ENCODE results near the gene CARD11.

Gene CARD11

DNA sequence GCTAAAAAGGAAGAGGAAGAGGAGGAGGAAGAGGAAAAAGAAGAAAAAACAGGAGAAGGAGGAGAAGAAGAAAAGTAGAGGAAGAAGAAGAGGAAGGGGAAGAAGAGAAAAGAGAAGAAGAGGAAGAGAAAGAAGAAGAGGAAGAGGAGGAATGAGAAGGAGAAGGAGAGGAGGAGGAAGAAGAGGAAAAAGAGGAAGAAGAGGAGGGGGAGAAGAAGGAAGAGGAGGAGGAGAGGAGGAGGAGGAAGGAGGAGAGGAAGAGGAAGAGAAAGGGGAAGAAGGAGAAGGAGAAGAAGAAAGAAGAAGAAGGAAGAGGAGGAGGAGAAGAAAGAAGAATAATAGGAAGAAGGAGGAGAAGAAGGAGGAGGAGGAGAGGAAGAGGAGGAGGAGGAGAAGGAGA, 103.2 kb downstream of the CARD11 start:
- DNase-seq (ENCODE audit: low read depth in 3 of 3): no peak

DNA sequence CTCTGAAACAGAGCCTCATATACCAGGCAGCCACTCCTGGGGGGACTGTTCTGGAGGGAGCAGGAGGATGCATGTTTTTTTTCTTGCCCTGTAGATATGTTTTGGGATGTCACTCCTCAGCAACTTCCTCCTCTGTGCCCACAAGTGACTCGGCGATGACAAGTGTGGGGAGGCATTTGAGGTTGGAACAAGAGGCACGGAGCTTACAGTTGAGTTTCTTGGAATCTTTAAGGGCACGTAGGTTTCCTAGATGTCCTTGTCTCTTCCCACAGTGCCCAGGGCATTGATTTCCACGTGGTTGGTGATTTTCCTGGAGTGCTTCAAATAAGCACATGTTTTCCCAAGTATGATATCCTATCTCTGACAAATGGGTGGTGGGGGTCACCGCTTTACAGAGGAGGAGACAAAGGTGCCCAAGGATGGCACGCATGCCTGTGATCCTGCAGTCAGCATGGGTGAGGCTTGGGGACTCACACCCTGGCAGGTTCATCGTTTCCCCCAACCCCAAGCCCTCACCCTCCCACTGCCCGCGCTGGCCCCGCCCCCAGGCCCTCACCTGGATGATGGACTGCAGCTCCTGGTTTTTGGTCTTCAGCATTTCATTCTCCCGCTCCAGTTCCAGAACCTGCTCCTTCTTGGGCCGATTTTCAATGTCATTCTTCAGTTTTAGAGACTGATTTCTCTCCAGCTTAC, 104.3 kb downstream of the CARD11 start:
- DNase-seq (ENCODE audit: low read depth in 3 of 3): no peak

GRCh38 chr7:2938514-2939192, 105.0 kb downstream of the CARD11 start:
- DNase-seq (ENCODE audit: low read depth in 3 of 3): no peak

DNA sequence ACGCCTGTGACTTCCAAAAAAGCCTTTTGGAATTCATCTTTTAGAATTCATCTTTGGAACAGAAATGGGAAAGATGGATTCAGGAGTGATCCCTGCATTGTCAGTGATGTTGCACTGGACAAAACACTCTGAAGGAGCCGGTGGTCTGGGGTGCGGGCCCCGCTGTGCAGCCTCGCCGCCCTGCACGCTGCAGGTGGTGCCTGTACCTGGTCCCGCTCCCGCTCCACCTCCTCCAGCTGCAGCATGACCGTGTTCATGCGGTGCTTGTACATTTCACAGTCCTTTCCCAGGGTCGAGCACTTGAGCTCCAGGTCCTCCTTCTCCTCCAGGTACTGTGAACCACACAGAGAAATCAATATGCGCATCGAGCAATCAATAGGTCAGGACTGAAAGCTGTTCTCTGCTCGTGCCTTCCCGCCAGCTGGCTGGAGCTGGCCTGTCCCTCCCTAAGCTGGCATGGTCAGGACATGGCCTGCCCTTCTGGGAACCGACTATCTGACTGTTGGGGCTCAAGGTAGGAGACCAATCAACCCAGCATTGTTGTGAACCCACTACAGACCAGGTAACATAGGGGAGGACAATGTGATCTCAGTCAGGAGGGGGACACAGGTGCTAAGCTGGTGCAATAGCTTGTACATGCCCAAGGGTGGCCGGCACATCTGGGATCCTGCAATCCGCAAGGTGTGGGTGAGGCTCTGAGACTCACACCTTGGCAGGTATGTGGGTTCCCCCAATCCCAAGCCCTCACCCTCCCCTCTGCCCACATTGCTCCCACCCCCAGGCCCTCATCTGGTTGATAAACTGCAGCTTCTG, 105.8 kb downstream of the CARD11 start:
- no peak for DNase-seq (ENCODE audit: low read depth in 3 of 3)

GRCh38 chr7:2936891-2937580, 106.6 kb downstream of the CARD11 start:
- DNase-seq (ENCODE audit: low read depth in 3 of 3): no peak

GRCh38 chr7:2936301-2936700, 107.4 kb downstream of the CARD11 start:
- no peak for DNase-seq (ENCODE audit: low read depth in 3 of 3)

GRCh38 chr7:2934984-2935740, 108.5 kb downstream of the CARD11 start:
- DNase-seq (ENCODE audit: low read depth in 3 of 3): no peak

DNA sequence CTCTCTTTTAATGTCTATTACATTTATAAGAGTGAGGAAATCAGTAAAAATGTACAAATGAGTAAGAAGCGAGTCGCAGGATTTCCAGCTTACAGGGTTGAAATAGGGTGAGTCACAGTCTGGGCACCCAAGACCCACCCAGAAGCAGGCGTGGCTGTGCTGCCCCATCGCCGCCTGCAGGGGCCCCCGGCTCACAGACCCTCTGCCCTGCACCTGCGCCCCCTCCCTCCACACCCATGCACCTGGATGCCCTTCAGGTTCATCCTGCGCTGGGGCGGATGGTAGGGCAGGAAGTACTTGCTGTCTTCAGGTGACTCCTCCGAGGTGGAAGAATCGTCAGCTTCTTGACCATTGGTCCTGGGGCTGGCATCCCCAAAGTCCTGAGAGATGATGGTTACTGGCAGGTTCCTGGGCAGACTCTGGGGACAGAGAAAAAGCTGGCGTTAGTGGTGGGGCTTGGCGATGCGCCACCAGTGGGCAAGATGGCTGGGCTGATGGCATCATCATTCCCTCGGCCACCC, 109.4 kb downstream of the CARD11 start:
- DNase-seq (ENCODE audit: low read depth in 3 of 3): no peak

GRCh38 chr7:2932402-2933251, 111.0 kb downstream of the CARD11 start:
- no peak for DNase-seq (ENCODE audit: low read depth in 3 of 3)

DNA sequence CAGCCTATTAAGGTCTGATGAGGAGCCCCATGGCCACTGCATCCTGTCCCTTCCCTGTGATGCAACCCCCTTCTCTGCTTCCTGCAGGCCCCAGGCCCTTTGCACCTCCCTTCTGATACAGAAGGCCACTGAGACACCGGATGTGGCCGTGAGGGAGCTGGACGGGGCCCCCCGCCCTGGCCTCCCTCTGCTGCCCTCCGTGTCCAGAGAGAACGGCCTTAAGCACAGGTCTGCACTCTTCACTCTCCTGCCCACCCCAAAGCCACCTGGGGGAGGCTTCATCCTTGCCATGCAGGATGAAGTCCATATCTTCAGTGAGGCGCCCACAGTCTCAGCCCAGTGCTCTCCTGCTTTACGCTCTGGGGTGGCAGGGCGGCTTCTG, 112.6 kb downstream of the CARD11 start:
- DNase-seq (ENCODE audit: low read depth in 3 of 3): no peak

DNA sequence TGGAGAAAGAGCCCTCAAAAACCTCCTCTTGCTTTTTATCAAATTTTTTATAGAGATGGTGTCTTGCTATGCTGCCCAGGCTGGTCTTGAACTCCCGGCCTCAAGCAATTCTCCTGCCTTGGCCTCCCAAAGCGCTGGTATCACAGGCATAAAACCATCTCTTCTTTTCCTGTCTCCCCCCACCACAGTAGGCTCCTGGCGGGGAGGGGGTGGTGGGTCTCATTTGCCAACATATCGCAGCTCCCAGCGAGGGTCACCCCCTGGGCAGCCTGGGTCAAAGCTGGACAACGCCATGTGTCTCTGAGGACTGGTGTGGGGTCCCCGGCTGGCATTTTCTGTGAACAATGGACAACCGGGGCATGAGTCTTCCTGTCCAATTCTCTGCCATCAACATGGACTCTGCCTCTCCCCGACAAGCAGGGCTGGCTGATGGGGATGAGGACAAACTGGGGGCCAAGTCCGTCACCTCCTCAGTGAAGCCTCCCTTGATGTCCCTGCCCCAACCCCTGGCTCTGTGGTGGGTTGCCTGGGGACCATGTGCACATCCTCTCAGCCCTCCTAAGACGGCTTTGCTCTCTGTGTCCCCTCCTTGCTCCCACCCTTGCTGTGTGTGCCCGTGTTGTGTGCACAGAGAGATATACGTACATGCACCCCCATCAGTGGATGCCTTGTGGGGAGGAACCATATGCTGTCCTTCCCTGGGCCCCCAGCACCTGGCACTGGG, 113.2 kb downstream of the CARD11 start:
- DNase-seq (ENCODE audit: low read depth in 3 of 3): no peak

- no peak for DNase-seq (ENCODE audit: low read depth in 3 of 3)
Observed at GRCh38 chr7:2929321-2930201, 114.1 kb downstream of the CARD11 start.

DNA sequence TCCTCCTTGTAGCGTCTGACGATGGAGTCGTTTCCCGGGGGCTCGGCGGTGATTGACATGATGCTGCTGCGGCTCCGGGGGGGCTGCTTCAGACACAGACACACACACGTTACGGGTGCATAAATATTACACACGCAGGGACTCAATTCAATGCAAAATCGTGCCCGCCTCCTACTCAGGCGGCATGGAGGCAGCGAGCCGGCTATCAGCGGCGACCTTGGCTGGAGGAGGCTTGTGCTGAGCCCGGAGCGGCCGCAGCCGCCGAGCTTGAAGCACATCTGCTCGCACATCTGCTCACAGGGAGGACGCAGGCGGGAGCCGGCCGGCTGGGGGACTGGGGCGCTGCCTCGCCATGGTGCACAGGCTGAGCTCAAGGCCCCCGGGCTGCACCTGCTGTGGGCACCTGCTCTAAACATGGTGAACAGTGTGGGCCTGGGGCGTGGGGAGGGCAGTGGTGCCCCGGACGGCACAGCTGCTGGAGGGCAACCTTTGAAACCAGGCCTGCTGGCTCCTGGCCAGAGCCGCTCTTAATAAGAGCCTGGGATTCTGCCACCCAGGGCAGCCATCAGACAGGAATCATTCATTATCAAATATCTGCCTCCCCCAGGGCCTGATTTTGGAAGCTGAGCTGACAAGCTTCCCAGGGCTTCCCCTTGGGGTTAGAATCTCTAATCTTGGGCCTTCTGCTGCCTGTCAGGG, 114.9 kb downstream of the CARD11 start:
- no peak for DNase-seq (ENCODE audit: low read depth in 3 of 3)

DNA sequence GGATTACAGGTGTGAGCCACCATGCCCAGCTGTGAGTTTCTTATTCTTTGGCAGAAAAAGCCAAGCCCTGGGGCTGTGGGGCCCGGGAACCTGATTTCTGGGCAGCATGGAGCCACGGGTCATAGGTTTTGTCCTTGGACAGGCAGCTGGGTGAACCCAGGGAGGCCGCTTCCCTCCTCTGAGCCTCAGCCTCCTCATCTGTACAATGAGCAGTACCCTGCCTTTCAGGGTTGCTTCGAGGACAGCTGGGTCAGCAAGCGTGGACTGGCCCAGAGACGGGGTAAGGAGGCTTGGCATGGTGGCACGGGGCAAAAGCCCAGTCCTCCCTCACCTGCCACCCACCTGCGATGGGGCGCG, 115.4 kb downstream of the CARD11 start:
- no peak for DNase-seq (ENCODE audit: low read depth in 3 of 3)

DNA sequence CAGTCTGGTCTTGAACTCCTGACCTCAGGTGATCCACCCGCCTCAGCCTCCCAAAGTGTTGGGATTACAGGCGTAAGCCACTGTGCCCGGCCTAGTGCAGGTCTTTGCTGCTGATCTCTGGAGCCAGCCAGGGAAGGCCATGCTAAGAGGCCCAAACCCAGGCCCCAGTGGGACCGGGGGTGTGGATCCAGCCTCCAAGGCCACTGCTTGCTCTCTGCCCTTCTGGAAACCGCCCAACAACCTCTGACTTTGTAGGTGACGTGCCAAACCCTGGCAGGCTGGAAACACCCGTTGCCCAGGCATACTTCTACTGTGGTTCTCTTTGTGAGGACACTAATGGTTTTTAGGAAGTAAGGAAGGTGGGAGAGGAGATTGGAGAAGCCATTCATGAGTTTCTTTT, 116.1 kb downstream of the CARD11 start:
- no peak for DNase-seq (ENCODE audit: low read depth in 3 of 3)

- DNase-seq (ENCODE audit: low read depth in 3 of 3): no peak
Observed at GRCh38 chr7:2926896-2927405, 116.7 kb downstream of the CARD11 start.

- no peak for DNase-seq (ENCODE audit: low read depth in 3 of 3)
Observed at GRCh38 chr7:2926120-2926895, 117.4 kb downstream of the CARD11 start.
